Gastrocnemius medialis (tissue), 4 donors: ENCODE results near the gene IKZF2. TPM values are rescaled to one million over a fixed set of nuclear protein-coding genes. Genes with fewer than 3 reads are reported as not detected.

ENCODE experiments used
- ATAC-seq, 2 donors: fragments of 150-250 bp; one replicate each; pipeline ENCODE4 v1.9.1; 2016
- DNase-seq, 2 donors: peaks; one replicate each; pipeline ENCODE4 v3.0.0-alpha.2; 2019
- H3K27ac ChIP-seq, 4 donors: fragments of 200-600 bp; sonication (generic); 1 replicate in 1 of 4; 2 replicates in 3 of 4; pipeline ENCODE4 v1.5.1; 2016 to 2018; ENCODE audit warnings: mild to moderate bottlenecking in 2 of 4, moderate library complexity in 1 of 4
- H3K27me3 ChIP-seq, 3 donors: fragments of 200-600 bp; sonication (generic) in 2 of 3; 1 replicate in 1 of 3; 2 replicates in 2 of 3; pipeline versions ENCODE4 v1.5.1 to v1.6.0; 2016 to 2019; ENCODE audit warnings: mild to moderate bottlenecking in 1 of 3, moderate library complexity in 1 of 3
- H3K36me3 ChIP-seq, 2 donors: fragments of 200-600 bp; sonication (generic) in 1 of 2; one replicate each; pipeline ENCODE4 v1.5.1; 2017 to 2018
- H3K4me1 ChIP-seq, 2 donors: fragments of 200-600 bp; sonication (generic) in 1 of 2; one replicate each; pipeline ENCODE4 v1.5.1; 2016 to 2017; ENCODE audit warnings: mild to moderate bottlenecking in 2 of 2
- H3K4me3 ChIP-seq, 4 donors: fragments of 200-600 bp; sonication (generic) in 3 of 4; 1 replicate in 1 of 4; 2 replicates in 3 of 4; pipeline ENCODE4 v1.5.1; 2016 to 2019; ENCODE audit warnings: mild to moderate bottlenecking in 2 of 4
- H3K9me3 ChIP-seq, 3 donors: fragments of 200-600 bp; sonication (generic) in 2 of 3; 1 replicate in 1 of 3; 2 replicates in 2 of 3; pipeline ENCODE4 v1.5.1; 2016 to 2019
- CTCF ChIP-seq, 5 experiments: fragments of 450-650 bp in 3 of 5; fragments of 200-600 bp in 2 of 5; sonication (generic) in 2 of 5; IDR thresholded peaks in 4 of 5; conservative IDR thresholded peaks in 1 of 5; 1 replicate in 4 of 5; 2 replicates in 1 of 5; pipeline ENCODE4 v1.5.1; 2016 to 2019; ENCODE audit warnings: antibody characterized with exemption in 5 of 5, mild to moderate bottlenecking in 3 of 5, moderate library complexity in 3 of 5
- POLR2A ChIP-seq, 2 donors: fragments of 450-650 bp; IDR thresholded peaks; one replicate each; pipeline ENCODE4 v1.6.1; 2017; ENCODE audit warnings: antibody characterized with exemption in 2 of 2, mild to moderate bottlenecking in 2 of 2, moderate library complexity in 2 of 2
- in situ Hi-C, 4 donors: fragments of 200-750 bp; cut with MboI; loops; one replicate each; pipeline versions ENCODE4 v1.15.0 to v1.8.0; 2017; ENCODE audit warnings: low sequenced_read_pairs in 4 of 4
- intact Hi-C: fragments of 100-400 bp; cut with DNase I; formaldehyde crosslinking; loops from one replicate; pipeline ENCODE4 v1.15.1; 2023; ENCODE audit warnings: low total_unique reads
- total RNA-seq, 4 donors: library from RNA; depleted of rRNA; stranded (reverse); fragments of >200 nt; gene quantifications; one replicate each; pipeline versions ENCODE4 v1.1.0 to v1.2.3, GENCODE V29; 2016

Gene IKZF2
- total RNA-seq, 4 donors from 2014 or later: 4.9 to 15.5 (median 6.0) TPM

- Histone ChIP-seq H3K27me3 (no peaks in the 10 kb centered on the region), H3K36me3 (no peaks in the 10 kb centered on the region), H3K27ac (no peak overlapping the region), H3K4me3 (no peak overlapping the region), H3K9me3 (no peaks in the 10 kb centered on the region), H3K4me1 (no peaks in the 10 kb centered on the region)
- no peak for ATAC-seq
- DNase-seq: no peak
- intact Hi-C loops: no loop called here
- TF ChIP-seq POLR2A (IDR thresholded peaks at IDR 0.05) (no peak), CTCF (IDR thresholded peaks at IDR 0.05 in 4 of 5, conservative IDR thresholded peaks at IDR 0.05 in 1 of 5) (no peak)
- in situ Hi-C loops: no loop called here
Measured at GRCh38 chr2:212990697-212991096, 160.7 kb downstream of the IKZF2 start.

GRCh38 chr2:212987492-212987891 lies 163.9 kb downstream of the IKZF2 start:
- intact Hi-C loops: no loop called here
- in situ Hi-C loops: no loop called here
- Histone ChIP-seq H3K4me3 (no peak overlapping the region), H3K36me3 (no peaks in the 10 kb centered on the region), H3K9me3 (no peaks in the 10 kb centered on the region), H3K4me1 (no peaks in the 10 kb centered on the region), H3K27me3 (no peaks in the 10 kb centered on the region), H3K27ac (no peak overlapping the region)
- ATAC-seq (no peak), DNase-seq (no peak)
- TF ChIP-seq CTCF (IDR thresholded peaks at IDR 0.05 in 4 of 5, conservative IDR thresholded peaks at IDR 0.05 in 1 of 5) (no peak), POLR2A (IDR thresholded peaks at IDR 0.05) (no peak)

- DNase-seq: no peak
- in situ Hi-C loops: no loop called here
- no peak for ATAC-seq
- TF ChIP-seq POLR2A (IDR thresholded peaks at IDR 0.05) (no peak), CTCF (IDR thresholded peaks at IDR 0.05 in 4 of 5, conservative IDR thresholded peaks at IDR 0.05 in 1 of 5) (no peak)
- Histone ChIP-seq H3K36me3 (no peaks in the 10 kb centered on the region), H3K4me3 (no peak overlapping the region), H3K4me1 (peaks cover 0 to 3% of the 10 kb centered on the region in 2 donors), H3K27me3 (no peaks in the 10 kb centered on the region), H3K9me3 (no peaks in the 10 kb centered on the region), H3K27ac (no peak overlapping the region)
- intact Hi-C loops: loop anchor here (1.0 kb wide), 1 partner anchor 31 kb away; no protein-coding TSS in a partner anchor
Measured at GRCh38 chr2:212984129-212984528, 167.3 kb downstream of the IKZF2 start.

GRCh38 chr2:212979799-212980198 lies 171.6 kb downstream of the IKZF2 start:
- H3K27me3 ChIP-seq: no peaks in the 10 kb centered on the region
- TF ChIP-seq CTCF (IDR thresholded peaks at IDR 0.05 in 4 of 5, conservative IDR thresholded peaks at IDR 0.05 in 1 of 5) (no peak), POLR2A (IDR thresholded peaks at IDR 0.05) (no peak)
- ATAC-seq (no peak), DNase-seq (no peak)
- no peak overlapping the region for H3K27ac ChIP-seq
- intact Hi-C loops (no loop called here), in situ Hi-C loops (no loop called here)
- no peak overlapping the region for H3K4me3 ChIP-seq
- no peaks in the 10 kb centered on the region for H3K9me3 ChIP-seq
- no peaks in the 10 kb centered on the region for H3K36me3 ChIP-seq
- peaks cover 5 to 20% of the 10 kb centered on the region in 2 donors for H3K4me1 ChIP-seq

- in situ Hi-C loops: no loop called here
- Histone ChIP-seq H3K27me3 (no peaks in the 10 kb centered on the region), H3K27ac (no peak overlapping the region)
Measured at GRCh38 chr2:212979046-212979612, 172.3 kb downstream of the IKZF2 start.

More at GRCh38 chr2:212979046-212979612, 172.3 kb downstream of the IKZF2 start:
- Histone ChIP-seq H3K4me1 (peaks cover 9 to 26% of the 10 kb centered on the region in 2 donors), H3K9me3 (no peaks in the 10 kb centered on the region), H3K4me3 (no peak overlapping the region), H3K36me3 (no peaks in the 10 kb centered on the region)
- TF ChIP-seq POLR2A (IDR thresholded peaks at IDR 0.05) (no peak), CTCF (IDR thresholded peaks at IDR 0.05 in 4 of 5, conservative IDR thresholded peaks at IDR 0.05 in 1 of 5) (no peak)
- DNase-seq: no peak
- ATAC-seq: no peak
- intact Hi-C loops: no loop called here
